Hepatocyte (in vitro differentiated cells): ENCODE measurements around the gene DCAF11.

Experiments
- EZH2phosphoT487 ChIP-seq: fragments of 200-600 bp; sonication (generic); IDR thresholded peaks from one replicate; pipeline ENCODE4 v1.6.1; 2018; ENCODE audit warnings: antibody characterized with exemption, mild to moderate bottlenecking, low read depth, moderate library complexity; ENCODE audit not compliant: unreplicated experiment, severe bottlenecking
- TF ChIP-seq, protein P1 (sequence below): fragments of 200-600 bp; sonication (generic); IDR thresholded peaks from 2 replicates; pipeline ENCODE4 v1.5.1; 2016; ENCODE audit warnings: antibody characterized with exemption, mild to moderate bottlenecking; ENCODE audit not compliant: poor library complexity

DNA sequence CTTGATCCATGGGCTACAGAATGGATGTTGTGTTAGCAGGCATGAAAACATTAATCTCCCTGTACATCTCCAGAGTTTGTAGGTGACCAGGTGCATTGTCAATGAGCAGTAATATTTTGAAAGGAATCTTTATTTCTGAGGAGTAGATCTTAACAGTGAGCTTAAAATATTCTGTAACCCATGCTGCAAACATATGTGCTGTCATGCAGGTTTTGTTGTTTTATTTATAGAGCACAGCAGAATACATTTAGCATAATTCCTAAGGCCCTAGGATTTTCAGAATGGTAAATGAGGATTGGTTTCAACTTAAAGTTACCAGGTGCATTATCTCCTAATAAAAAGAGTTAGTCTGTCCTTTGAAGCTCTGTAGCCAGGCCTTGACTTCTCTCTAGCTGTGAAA lies 12.4 kb downstream of the DCAF11 start:
- TF ChIP-seq, protein P1, sequence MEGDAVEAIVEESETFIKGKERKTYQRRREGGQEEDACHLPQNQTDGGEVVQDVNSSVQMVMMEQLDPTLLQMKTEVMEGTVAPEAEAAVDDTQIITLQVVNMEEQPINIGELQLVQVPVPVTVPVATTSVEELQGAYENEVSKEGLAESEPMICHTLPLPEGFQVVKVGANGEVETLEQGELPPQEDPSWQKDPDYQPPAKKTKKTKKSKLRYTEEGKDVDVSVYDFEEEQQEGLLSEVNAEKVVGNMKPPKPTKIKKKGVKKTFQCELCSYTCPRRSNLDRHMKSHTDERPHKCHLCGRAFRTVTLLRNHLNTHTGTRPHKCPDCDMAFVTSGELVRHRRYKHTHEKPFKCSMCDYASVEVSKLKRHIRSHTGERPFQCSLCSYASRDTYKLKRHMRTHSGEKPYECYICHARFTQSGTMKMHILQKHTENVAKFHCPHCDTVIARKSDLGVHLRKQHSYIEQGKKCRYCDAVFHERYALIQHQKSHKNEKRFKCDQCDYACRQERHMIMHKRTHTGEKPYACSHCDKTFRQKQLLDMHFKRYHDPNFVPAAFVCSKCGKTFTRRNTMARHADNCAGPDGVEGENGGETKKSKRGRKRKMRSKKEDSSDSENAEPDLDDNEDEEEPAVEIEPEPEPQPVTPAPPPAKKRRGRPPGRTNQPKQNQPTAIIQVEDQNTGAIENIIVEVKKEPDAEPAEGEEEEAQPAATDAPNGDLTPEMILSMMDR, result no peak
- TF ChIP-seq EZH2phosphoT487, result no peak
